Aorta (tissue), 5 donors: ENCODE data around the gene PRR5. TPM values are rescaled to one million over a fixed set of nuclear protein-coding genes. Genes with fewer than 3 reads are reported as not detected.

Experiments used
- ATAC-seq: fragments of 200-7000 bp; cut with Tn5 transposase; one replicate; pipeline ENCODE4 v1.9.1; 2022; ENCODE audit warnings: moderate library complexity; ENCODE audit not compliant: low FRiP score
- DNase-seq, 2 donors: peaks; one replicate each; pipeline ENCODE4 v3.0.0-alpha.2; 2020
- H3K27ac ChIP-seq, 2 donors: one replicate each; pipeline ENCODE4 v1.5.1; 2013; ENCODE audit warnings: low read length in 2 of 2, mild to moderate bottlenecking in 2 of 2, moderate library complexity in 2 of 2, control low read depth in 1 of 2, inconsistent platforms in 1 of 2, low read depth in 1 of 2
- H3K27me3 ChIP-seq, 2 donors: one replicate each; pipeline ENCODE4 v1.6.1; 2013; ENCODE audit warnings: control low read depth in 1 of 2, low read length in 1 of 2, mild to moderate bottlenecking in 1 of 2, moderate library complexity in 1 of 2; ENCODE audit not compliant: insufficient read depth in 2 of 2, control insufficient read depth in 1 of 2
- H3K36me3 ChIP-seq, 2 donors: one replicate each; pipeline ENCODE4 v1.6.1; 2013; ENCODE audit warnings: control low read depth in 1 of 2, low read length in 1 of 2, mild to moderate bottlenecking in 1 of 2; ENCODE audit not compliant: insufficient read depth in 2 of 2, control insufficient read depth in 1 of 2
- H3K4me1 ChIP-seq, 2 donors: one replicate each; pipeline ENCODE4 v1.6.1; 2013; ENCODE audit warnings: low read length in 2 of 2, control low read depth in 1 of 2, mild to moderate bottlenecking in 1 of 2, moderate library complexity in 1 of 2; ENCODE audit not compliant: insufficient read depth in 2 of 2, control insufficient read depth in 1 of 2
- H3K4me3 ChIP-seq, 2 donors: one replicate each; pipeline ENCODE4 v1.5.1; 2013; ENCODE audit warnings: low read length in 2 of 2, control low read depth in 1 of 2, mild to moderate bottlenecking in 1 of 2
- H3K9me3 ChIP-seq: one replicate; pipeline ENCODE4 v1.6.1; 2013; ENCODE audit warnings: mild to moderate bottlenecking, low read length; ENCODE audit not compliant: control insufficient read depth
- WGBS, 2 donors: extraction: QIAGEN DNeasy Blood & Tissue Kit; methylation state at CpG; one replicate each; pipeline ENCODE4 v1.1.7; 2013; 5-methylcytosine and 5-hydroxymethylcytosine counted together
- intact Hi-C, 2 donors: fragments of 100-400 bp; cut with DNase I; formaldehyde crosslinking; loops; one replicate each; pipeline versions ENCODE4 v1.14.2 to v1.15.0; 2022
- polyA plus RNA-seq, 2 donors: library from polyadenylated mRNA; stranded (reverse); fragments of 200-250 nt; gene quantifications; one replicate each; pipeline ENCODE4 v1.2.3, GENCODE V29; 2013
- total RNA-seq, 2 donors: library from RNA; stranded (reverse); fragmentation: NEBNext Ultra II Directional; extraction: Animal tissue kit (Norgen Biotek cat#: 25700); gene quantifications; one replicate each; pipeline ENCODE4 v1.2.1, GENCODE V29; 2021
- donor health status: healthy with polysubstance abuse.
- donor health status: Bipolar disorder and iron deficiency.
- donor health status: DM: no; HTN: no; CAD: no.
- donor health status: DM: no; HTN: no; CAD: no.
- donor health status: DM: yes; HTN: yes; CAD: no.

Gene PRR5
- total and polyA plus RNA-seq, 4 donors = 1.3 to 15.3 (median 9.9) TPM

DNA sequence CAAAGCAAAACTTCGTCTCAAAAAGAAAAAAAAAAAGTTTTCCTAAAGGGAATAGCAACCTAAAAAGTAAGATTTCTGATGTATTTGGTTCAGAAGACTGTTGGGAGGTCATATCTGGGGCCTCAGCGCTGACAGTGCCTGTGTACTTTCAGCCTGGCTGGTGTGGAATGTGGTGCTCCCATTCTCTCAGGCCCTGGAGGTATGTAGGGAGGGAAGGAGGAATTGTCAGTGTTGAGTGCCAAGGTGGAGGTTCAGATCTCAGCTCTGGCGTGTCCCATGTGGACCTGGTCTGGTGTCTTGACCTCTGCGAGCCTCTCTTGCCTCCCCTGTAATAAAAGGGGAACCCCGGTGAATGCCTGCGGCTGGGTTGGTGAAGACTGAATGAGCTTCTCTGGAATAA lies 22.4 kb downstream of the PRR5 start:
- ATAC-seq = no peak
- 89 to 90% methylated on average over 6 of the region's 6 CpGs for WGBS, 2 donors
- intact Hi-C loops = no loop called here

GRCh38 chr22:44724859-44725258 lies 22.9 kb downstream of the PRR5 start:
- Histone ChIP-seq H3K27me3 (no peaks in the 10 kb centered on the region), H3K27ac (no peak overlapping the region), H3K4me3 (no peak overlapping the region), H3K9me3 (no peaks in the 10 kb centered on the region), H3K4me1 (no peaks in the 10 kb centered on the region), H3K36me3 (no peaks in the 10 kb centered on the region)
- no peak for DNase-seq
- intact Hi-C loops = no loop called here
- ATAC-seq = no peak
- WGBS, 2 donors = 87 to 88% methylated on average over 8 of the region's 8 CpGs

More for the DNA sequence above, 22.4 kb downstream of the PRR5 start:
- Histone ChIP-seq H3K9me3 (no peaks in the 10 kb centered on the region), H3K27me3 (no peaks in the 10 kb centered on the region), H3K4me3 (no peak overlapping the region), H3K4me1 (no peaks in the 10 kb centered on the region), H3K27ac (no peak overlapping the region), H3K36me3 (no peaks in the 10 kb centered on the region)
- no peak for DNase-seq

DNA sequence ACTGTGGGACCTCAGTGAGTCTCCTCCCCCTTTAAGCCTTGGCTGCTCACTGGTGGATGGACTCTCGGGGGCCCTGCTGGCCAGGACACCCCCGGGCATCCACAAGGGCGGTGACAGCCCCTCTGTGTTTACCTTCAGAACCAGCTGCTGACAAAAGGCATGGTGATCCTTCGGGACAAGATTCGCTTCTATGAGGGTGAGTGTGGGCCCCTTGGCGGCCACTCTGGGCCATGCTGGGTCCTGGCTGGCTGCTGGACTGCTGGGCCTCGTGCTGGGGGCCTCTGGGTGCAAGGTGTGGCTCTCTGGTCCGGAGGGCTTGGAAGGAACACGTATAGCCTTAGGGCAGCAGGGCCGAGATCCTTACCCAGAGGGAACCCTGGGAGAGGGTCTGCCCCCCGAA lies 24.4 kb downstream of the PRR5 start:
- 93 to 95% methylated on average over 11 of the region's 11 CpGs for WGBS, 2 donors
- ATAC-seq (no peak), DNase-seq (no peak)
- no peak overlapping the region for H3K4me3 ChIP-seq
- no peak overlapping the region for H3K27ac ChIP-seq
- H3K9me3 ChIP-seq = no peaks in the 10 kb centered on the region
- H3K4me1 ChIP-seq = no peaks in the 10 kb centered on the region
- H3K27me3 ChIP-seq = no peaks in the 10 kb centered on the region
- H3K36me3 ChIP-seq = no peaks in the 10 kb centered on the region
- intact Hi-C loops = no loop called here

DNA sequence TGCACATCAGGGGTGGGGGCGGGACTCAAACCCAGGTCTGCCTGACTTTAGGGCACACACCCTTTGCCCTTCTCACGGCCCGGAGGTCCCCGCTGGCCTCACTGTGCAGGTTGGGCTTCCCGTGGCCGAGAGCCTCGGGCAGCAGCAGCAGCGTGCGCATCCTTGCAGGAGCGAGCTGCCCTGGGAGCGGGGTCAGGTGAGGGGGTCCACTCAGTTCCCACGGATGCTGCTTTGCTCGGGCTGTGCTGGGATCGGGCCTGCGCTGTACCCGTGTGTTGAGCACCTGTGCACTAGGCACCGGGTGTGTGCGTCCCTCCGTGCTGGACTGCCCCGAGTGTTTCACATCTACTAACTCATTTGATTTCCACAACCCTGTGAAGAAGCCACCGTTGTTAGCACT lies 25.1 kb downstream of the PRR5 start:
- H3K4me1 ChIP-seq = no peaks in the 10 kb centered on the region
- H3K36me3 ChIP-seq = no peaks in the 10 kb centered on the region
- H3K9me3 ChIP-seq = no peaks in the 10 kb centered on the region
- ATAC-seq (no peak), DNase-seq (no peak)
- H3K4me3 ChIP-seq = no peak overlapping the region
- 96 to 98% methylated on average over 21 of the region's 21 CpGs for WGBS, 2 donors
- H3K27ac ChIP-seq = no peak overlapping the region
- intact Hi-C loops = no loop called here
- no peaks in the 10 kb centered on the region for H3K27me3 ChIP-seq

DNA sequence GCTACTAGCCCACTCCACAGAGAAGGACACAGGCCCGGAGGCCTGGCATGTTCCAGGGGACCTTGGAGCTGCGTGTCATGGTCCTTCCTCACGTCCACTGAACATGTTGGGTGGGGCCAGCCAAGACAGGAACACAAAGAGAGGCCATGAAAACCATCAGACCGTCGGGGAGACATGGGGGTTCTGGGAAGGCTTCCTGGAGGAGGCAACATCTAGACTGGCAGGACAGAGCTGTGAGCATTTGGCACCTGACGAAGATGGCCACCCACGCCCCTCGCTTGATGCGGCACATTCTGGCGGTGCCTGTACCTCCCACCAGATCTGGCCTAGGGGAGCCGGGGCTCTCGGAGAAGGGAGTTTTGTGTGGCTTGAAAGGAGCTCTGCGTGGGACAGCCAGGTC lies 25.7 kb downstream of the PRR5 start:
- Histone ChIP-seq H3K36me3 (no peaks in the 10 kb centered on the region), H3K27me3 (no peaks in the 10 kb centered on the region), H3K27ac (no peak overlapping the region), H3K9me3 (no peaks in the 10 kb centered on the region), H3K4me3 (no peak overlapping the region), H3K4me1 (no peaks in the 10 kb centered on the region)
- intact Hi-C loops = no loop called here
- no peak for ATAC-seq
- 93 to 95% methylated on average over 12 to 13 of the region's 13 CpGs for WGBS, 2 donors
- no peak for DNase-seq

DNA sequence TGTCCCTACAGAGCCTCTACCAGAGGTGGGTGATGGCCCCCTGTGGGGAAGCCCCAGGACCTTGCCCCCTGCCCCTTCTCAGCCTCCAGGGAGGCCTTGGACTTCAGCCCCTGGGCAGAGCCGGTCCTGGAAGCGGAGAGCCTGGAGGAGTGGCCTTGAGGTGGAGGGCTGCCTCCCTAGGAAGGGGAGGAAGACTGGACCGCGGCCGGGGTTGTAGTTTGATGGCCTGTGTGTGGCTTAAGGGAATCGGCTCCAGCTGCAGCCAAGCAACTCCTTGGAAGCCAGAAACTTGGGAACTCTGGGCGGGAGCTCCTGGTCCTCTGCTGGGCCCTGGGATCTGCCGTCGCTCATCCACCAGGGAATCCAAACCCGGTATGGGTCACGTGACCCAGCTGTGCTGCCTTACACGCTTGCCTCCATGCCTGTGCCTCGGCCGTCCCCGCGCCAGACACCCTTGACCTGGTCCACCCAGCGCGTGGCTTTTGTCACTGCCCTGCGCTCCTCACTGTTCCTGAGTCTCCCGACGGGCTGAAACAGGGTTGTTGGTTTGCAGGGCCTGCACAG lies 26.8 kb downstream of the PRR5 start:
- H3K36me3 ChIP-seq = no peaks in the 10 kb centered on the region
- H3K27me3 ChIP-seq = no peaks in the 10 kb centered on the region
- H3K4me1 ChIP-seq = no peaks in the 10 kb centered on the region
- H3K9me3 ChIP-seq = no peaks in the 10 kb centered on the region
- ATAC-seq = peak; percentile 19
- no peak overlapping the region for H3K27ac ChIP-seq
- no peak overlapping the region for H3K4me3 ChIP-seq
- intact Hi-C loops = no loop called here
- 82 to 84% methylated on average over 21 of the region's 21 CpGs for WGBS, 2 donors
- DNase-seq = no peak

DNA sequence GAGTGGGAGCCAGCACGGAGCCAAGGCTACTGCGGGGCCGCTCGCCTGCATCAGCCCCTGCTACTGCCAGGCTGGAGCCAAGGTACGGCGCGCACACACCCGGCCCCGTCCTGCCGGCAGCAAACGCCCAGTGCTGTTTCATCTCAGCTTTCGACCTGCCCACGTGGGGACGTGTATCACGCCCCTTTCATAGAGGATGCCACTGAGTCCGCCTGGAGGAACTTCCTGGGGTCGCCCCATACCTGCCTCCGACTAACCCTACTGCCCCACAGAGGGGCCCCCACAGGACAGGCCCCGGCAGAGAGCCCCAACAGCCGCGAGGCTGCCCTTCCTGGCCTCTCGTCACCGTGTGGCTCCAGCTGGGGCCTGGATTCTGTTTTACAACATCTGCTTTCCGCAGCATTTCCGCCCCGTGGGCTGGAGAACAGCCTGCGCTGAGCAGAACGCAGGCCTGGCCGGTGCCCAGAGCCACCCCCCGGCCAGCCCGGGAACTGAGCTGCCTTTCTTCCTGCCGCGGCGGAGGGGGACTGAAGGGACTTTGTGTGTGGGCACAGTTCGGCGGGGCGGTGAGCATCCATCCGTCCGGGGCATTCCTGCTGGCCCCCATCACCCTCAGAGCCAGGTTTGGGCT lies 27.5 kb downstream of the PRR5 start:
- Histone ChIP-seq H3K27me3 (no peaks in the 10 kb centered on the region), H3K27ac (no peak overlapping the region), H3K9me3 (no peaks in the 10 kb centered on the region), H3K4me3 (no peak overlapping the region), H3K36me3 (no peaks in the 10 kb centered on the region), H3K4me1 (no peaks in the 10 kb centered on the region)
- ATAC-seq (peak; percentile 39), DNase-seq (no peak)
- WGBS, 2 donors = 39 to 42% methylated on average over 39 of the region's 39 CpGs
- intact Hi-C loops = no loop called here

DNA sequence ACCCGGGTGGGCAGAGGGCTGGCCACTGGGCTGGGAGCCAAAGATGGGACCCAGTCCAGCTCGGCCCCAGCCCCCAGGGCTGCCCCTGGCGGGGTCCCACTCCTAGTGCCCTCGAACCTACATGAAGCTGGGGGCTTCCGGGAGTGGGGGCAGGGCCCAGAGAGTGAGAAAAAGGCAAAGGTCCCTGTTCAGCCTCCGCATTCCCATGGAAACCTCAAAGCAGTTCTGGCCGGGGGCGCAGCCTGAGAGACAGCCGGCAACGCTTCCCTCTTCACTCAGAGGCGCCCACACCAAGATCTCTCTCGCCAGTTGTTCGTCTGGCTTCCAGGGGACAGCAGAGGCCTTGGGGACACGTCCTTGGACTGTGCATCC lies 28.0 kb downstream of the PRR5 start:
- WGBS, 2 donors = 33 to 42% methylated on average over 14 of the region's 14 CpGs
- Histone ChIP-seq H3K9me3 (no peaks in the 10 kb centered on the region), H3K36me3 (no peaks in the 10 kb centered on the region), H3K27ac (no peak overlapping the region), H3K4me1 (no peaks in the 10 kb centered on the region), H3K27me3 (no peaks in the 10 kb centered on the region), H3K4me3 (no peak overlapping the region)
- ATAC-seq (no peak), DNase-seq (no peak)
- intact Hi-C loops = no loop called here

- no peak overlapping the region for H3K4me3 ChIP-seq
- intact Hi-C loops = no loop called here
- H3K9me3 ChIP-seq = no peaks in the 10 kb centered on the region
- no peaks in the 10 kb centered on the region for H3K27me3 ChIP-seq
- DNase-seq (no peak), ATAC-seq (no peak)
- no peak overlapping the region for H3K27ac ChIP-seq
- H3K36me3 ChIP-seq = no peaks in the 10 kb centered on the region
- WGBS, 2 donors = 89 to 90% methylated on average over 19 of the region's 19 CpGs
- H3K4me1 ChIP-seq = no peaks in the 10 kb centered on the region
Observed at GRCh38 chr22:44730490-44731356, 28.7 kb downstream of the PRR5 start.
